Lower lobe of right lung (tissue), 2 donors: ENCODE data around the gene FOCAD. TPM values are rescaled to one million over a fixed set of nuclear protein-coding genes. Genes with fewer than 3 reads are reported as not detected.

ENCODE experiments used
- ATAC-seq, 2 donors: fragments of 200-7000 bp; cut with Tn5 transposase; one replicate each; pipeline ENCODE4 v1.9.1; 2020 to 2022; ENCODE audit warnings: mild to moderate bottlenecking in 2 of 2, moderate library complexity in 2 of 2
- DNase-seq: peaks from one replicate; pipeline ENCODE4 v3.0.0-alpha.2; 2020
- H3K27ac ChIP-seq: fragments of 200-600 bp; one replicate; pipeline ENCODE4 v1.8.0; 2022
- H3K27me3 ChIP-seq: fragments of 200-600 bp; one replicate; pipeline ENCODE4 v1.8.0; 2022; ENCODE audit warnings: low read depth
- H3K36me3 ChIP-seq: fragments of 200-600 bp; one replicate; pipeline ENCODE4 v1.8.0; 2022; ENCODE audit warnings: mild to moderate bottlenecking
- H3K4me1 ChIP-seq: fragments of 200-600 bp; one replicate; pipeline ENCODE4 v1.8.0; 2022
- H3K4me3 ChIP-seq: fragments of 200-600 bp; one replicate; pipeline ENCODE4 v1.8.0; 2022; ENCODE audit warnings: mild to moderate bottlenecking
- H3K9me3 ChIP-seq: fragments of 200-600 bp; one replicate; pipeline ENCODE4 v1.8.0; 2022
- intact Hi-C: fragments of 100-400 bp; cut with DNase I; formaldehyde crosslinking; loops from one replicate; pipeline ENCODE4 v1.11.0; 2022
- total RNA-seq: library from RNA; stranded (reverse); fragmentation: NEBNext Ultra II Directional; extraction: Animal tissue kit (Norgen Biotek cat#: 25700); gene quantifications from one replicate; pipeline ENCODE4 v1.2.1, GENCODE V29; 2021
- TF ChIP-seq, protein P1 (sequence below): fragments of 200-600 bp; IDR thresholded peaks from one replicate; pipeline ENCODE4 v1.8.0; 2022; ENCODE audit warnings: antibody characterized with exemption, mild to moderate bottlenecking
- donor health status: DM: no; HTN: yes; CAD: no; lungs with severe emphysema.

The FOCAD gene
- total RNA-seq, 1 donor from 2014 or later, result 29.5 TPM

DNA sequence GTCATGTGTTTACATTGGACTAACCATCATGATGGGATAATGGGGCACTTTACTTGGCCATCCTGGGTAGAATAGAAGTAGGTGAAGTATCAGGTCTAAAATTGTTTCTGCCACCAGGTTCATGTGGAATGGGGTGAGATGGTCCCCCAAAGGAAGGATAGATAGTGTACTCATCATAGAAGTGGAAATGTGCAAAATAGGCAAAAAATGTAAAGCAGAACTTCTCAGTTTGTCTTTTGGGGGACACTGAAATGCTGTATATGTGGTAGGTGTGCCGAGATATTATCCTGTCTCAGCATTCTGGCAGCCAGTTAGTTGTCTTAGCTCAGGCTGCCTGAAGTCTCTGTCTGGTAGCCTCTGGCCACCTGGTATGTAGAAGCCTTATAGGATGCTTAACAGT is 107.6 kb downstream of the FOCAD start:
- intact Hi-C loops, result no loop called here
- Histone ChIP-seq H3K27me3 (no peaks in the 10 kb centered on the region), H3K36me3 (peaks cover 17% of the 10 kb centered on the region), H3K27ac (no peak overlapping the region), H3K4me3 (no peak overlapping the region), H3K9me3 (no peaks in the 10 kb centered on the region), H3K4me1 (no peaks in the 10 kb centered on the region)
- DNase-seq, result no peak
- TF ChIP-seq, protein P1, sequence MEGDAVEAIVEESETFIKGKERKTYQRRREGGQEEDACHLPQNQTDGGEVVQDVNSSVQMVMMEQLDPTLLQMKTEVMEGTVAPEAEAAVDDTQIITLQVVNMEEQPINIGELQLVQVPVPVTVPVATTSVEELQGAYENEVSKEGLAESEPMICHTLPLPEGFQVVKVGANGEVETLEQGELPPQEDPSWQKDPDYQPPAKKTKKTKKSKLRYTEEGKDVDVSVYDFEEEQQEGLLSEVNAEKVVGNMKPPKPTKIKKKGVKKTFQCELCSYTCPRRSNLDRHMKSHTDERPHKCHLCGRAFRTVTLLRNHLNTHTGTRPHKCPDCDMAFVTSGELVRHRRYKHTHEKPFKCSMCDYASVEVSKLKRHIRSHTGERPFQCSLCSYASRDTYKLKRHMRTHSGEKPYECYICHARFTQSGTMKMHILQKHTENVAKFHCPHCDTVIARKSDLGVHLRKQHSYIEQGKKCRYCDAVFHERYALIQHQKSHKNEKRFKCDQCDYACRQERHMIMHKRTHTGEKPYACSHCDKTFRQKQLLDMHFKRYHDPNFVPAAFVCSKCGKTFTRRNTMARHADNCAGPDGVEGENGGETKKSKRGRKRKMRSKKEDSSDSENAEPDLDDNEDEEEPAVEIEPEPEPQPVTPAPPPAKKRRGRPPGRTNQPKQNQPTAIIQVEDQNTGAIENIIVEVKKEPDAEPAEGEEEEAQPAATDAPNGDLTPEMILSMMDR, result no peak
- no peak for ATAC-seq

DNA sequence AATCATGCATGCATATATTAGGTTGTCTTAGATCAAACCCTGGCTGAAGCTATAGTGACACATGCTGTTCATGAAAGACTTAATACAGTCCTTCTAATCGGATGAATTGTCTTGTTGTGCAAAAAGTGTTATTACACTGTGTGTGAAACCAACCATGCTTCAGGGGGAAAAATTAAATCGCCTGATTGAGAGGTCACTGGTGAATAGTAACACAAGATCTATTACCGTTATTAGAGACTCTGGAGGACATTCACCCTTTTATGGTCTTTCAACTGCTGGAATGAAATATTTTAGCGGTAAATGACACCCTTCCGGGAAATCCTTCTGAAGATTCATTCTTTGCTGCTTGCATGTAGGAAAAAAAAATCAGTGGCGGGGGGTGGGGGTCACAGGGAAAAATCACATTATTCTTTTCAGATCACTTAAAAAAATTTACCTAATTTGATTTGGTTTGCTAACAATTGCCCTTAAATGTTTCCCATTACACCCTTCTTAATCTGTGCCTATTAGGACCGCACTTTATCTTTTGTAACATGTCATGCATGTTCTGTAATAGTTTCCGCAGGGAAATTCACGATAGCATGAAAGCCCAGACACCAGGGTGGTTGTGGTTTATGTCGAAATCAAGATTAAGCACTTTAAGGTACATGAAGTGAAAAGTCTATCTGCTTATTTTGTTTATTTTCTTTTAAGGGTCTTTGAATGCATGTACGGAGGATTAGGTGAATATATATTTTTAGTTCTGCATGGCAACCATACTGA is 120.6 kb downstream of the FOCAD start:
- intact Hi-C loops, result no loop called here
- Histone ChIP-seq H3K27ac (no peak overlapping the region), H3K36me3 (no peaks in the 10 kb centered on the region), H3K9me3 (no peaks in the 10 kb centered on the region), H3K4me3 (no peak overlapping the region), H3K4me1 (no peaks in the 10 kb centered on the region), H3K27me3 (no peaks in the 10 kb centered on the region)
- ATAC-seq (no peak), DNase-seq (no peak)
- TF ChIP-seq, protein P1, result no peak

DNA sequence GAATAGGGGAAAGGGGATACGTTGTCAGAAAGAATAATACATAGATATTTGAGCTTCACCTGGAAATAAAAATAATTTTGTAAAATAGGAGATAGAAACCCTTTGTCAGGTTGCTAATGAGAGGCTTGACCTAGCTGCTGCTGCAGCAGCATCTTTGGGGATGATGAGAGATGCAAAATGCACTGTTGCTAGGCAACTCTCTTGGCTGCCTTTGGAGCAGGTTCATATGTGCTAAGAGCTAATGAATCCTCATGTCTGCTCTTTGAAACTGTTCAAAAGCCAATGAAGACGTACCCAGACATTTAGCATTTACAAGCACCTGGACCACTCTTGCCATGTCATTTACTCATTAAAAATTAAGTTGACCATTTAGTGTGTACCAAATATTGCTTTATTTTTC is 121.7 kb downstream of the FOCAD start:
- TF ChIP-seq, protein P1, result no peak
- H3K27me3 ChIP-seq, result no peaks in the 10 kb centered on the region
- H3K27ac ChIP-seq, result no peak overlapping the region
- H3K4me1 ChIP-seq, result no peaks in the 10 kb centered on the region
- DNase-seq (no peak), ATAC-seq (no peak)
- H3K9me3 ChIP-seq, result no peaks in the 10 kb centered on the region
- H3K4me3 ChIP-seq, result no peak overlapping the region
- H3K36me3 ChIP-seq, result no peaks in the 10 kb centered on the region
- intact Hi-C loops, result no loop called here

DNA sequence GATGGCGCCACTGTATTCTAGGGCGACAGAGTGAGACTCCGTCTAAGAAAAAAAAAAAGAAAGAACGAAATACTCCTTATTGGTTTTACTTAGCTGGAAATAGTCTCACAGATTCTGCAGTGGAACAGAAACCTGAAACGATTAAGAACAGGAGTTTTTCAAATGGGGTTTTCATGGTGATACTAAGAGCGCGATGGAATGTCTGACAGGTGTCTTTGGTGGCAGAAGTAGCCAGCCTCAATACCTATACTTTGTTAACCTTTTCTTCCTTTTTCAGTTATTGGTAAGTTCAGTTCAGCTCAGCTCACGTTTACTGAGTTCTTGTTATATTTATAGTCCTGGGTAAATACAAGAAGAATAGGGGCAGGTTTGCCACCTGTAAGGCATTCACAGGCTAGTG is 123.9 kb downstream of the FOCAD start:
- Histone ChIP-seq H3K36me3 (no peaks in the 10 kb centered on the region), H3K27me3 (no peaks in the 10 kb centered on the region), H3K4me1 (no peaks in the 10 kb centered on the region), H3K4me3 (no peak overlapping the region), H3K27ac (no peak overlapping the region), H3K9me3 (no peaks in the 10 kb centered on the region)
- DNase-seq, result no peak
- no peak for ATAC-seq
- intact Hi-C loops, result no loop called here
- TF ChIP-seq, protein P1, result no peak

DNA sequence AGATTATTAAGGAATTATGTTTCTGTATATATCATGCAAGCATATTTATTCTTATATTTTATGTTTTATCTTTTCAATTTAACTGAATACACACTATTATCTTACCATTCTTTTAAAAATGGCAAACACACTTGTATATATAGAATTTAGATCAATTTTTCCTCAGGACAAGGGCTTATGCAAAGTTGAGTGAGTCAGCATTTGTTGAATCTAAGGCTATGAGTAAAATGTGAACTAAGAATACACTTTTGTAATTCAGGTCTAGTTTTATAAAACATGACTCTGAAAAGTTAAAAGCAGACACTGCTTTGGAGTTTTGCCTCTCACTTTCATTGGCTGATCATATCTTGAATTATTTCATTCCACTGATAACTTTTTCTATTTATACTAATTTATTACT is 127.8 kb downstream of the FOCAD start:
- no peaks in the 10 kb centered on the region for H3K4me1 ChIP-seq
- ATAC-seq, result no peak
- TF ChIP-seq, protein P1, result no peak
- no peaks in the 10 kb centered on the region for H3K27me3 ChIP-seq
- DNase-seq, result no peak
- H3K27ac ChIP-seq, result no peak overlapping the region
- no peaks in the 10 kb centered on the region for H3K9me3 ChIP-seq
- intact Hi-C loops, result no loop called here
- H3K36me3 ChIP-seq, result no peaks in the 10 kb centered on the region
- no peak overlapping the region for H3K4me3 ChIP-seq
